Activated CD4-positive, alpha-beta memory T cell treated with anti-CD3 and anti-CD28 coated beads for 36 hours (primary cell): ENCODE measurements around the gene CBX7. TPM values are rescaled to one million over a fixed set of nuclear protein-coding genes. Genes with fewer than 3 reads are reported as not detected.
"Not testable (repeated sequence)": the region's sequence is repeated elsewhere in the genome, so short reads cannot be mapped to it uniquely, and the experiment has no call there.

Experiments
- CTCF ChIA-PET: fragments of 350-600 bp; sonication (Branson Sonifier 250); formaldehyde crosslinking; loops from one replicate; lab custom pipeline; 2021; ENCODE audit warnings: antibody characterized with exemption, inconsistent platforms; lab: Charles Lee
- POLR2A ChIA-PET: fragments of 350-600 bp; sonication (Branson Sonifier 250); formaldehyde crosslinking; loops from one replicate; lab custom pipeline; 2021; ENCODE audit warnings: antibody characterized with exemption; lab: Charles Lee
- DNase-seq: peaks from one replicate; pipeline ENCODE4 v3.0.0-alpha.2; 2020
- H3K27ac Mint-ChIP-seq: one replicate; pipeline ENCODE4 v1.8.0; 2021; ENCODE audit warnings: mixed read lengths
- H3K27me3 Mint-ChIP-seq: one replicate; pipeline ENCODE4 v1.8.0; 2021; ENCODE audit warnings: mixed read lengths
- H3K36me3 Mint-ChIP-seq: one replicate; pipeline ENCODE4 v1.8.0; 2021; ENCODE audit warnings: mixed read lengths
- H3K4me1 Mint-ChIP-seq: one replicate; pipeline ENCODE4 v1.8.0; 2021; ENCODE audit warnings: low read depth, mixed read lengths
- H3K4me3 Mint-ChIP-seq: one replicate; pipeline ENCODE4 v1.8.0; 2021; ENCODE audit warnings: mild to moderate bottlenecking, mixed read lengths
- H3K9me3 Mint-ChIP-seq: one replicate; pipeline ENCODE4 v1.8.0; 2021; ENCODE audit warnings: mixed read lengths
- intact Hi-C: fragments of 100-400 bp; cut with micrococcal nuclease; formaldehyde crosslinking; loops from one replicate; pipeline ENCODE4 v1.15.1; 2023
- total RNA-seq, 2 experiments: library from RNA; stranded (reverse); gene quantifications; one replicate each; pipeline ENCODE4 v1.2.3, GENCODE V29; 2021

CBX7 gene
- total RNA-seq, 2 experiments from 2014 or later = 35.7 to 37.7 TPM

GRCh38 chr22:39173050-39173706 is 20.7 kb upstream of the CBX7 start:
- ChIA-PET POLR2A (interaction anchor here (0.5 to 2.3 kb wide), 3 partner anchors 35 to 146 kb away, joined by 4 to 14 read pairs (median 7); partner anchors contain the start of gene RPL3), CTCF (interaction anchor here (0.8 to 5.1 kb wide), 5 partner anchors 21 to 146 kb away, joined by 3 to 98 read pairs (median 4); partner anchors contain the start of genes CBX7 and RPL3)
- no peak overlapping the region for H3K4me3 Mint-ChIP-seq
- intact Hi-C loops = loop anchor here (5.0 kb wide), 2 partner anchors 34 to 359 kb away; partner anchors contain the start of gene RPS19BP1
- H3K27me3 Mint-ChIP-seq = peaks cover 1% of the 10 kb centered on the region
- H3K4me1 Mint-ChIP-seq = peaks cover 49% of the 10 kb centered on the region
- H3K27ac Mint-ChIP-seq = peak overlapping the region; percentile 24
- DNase-seq = no peak
- H3K9me3 Mint-ChIP-seq = no peaks in the 10 kb centered on the region
- no peaks in the 10 kb centered on the region for H3K36me3 Mint-ChIP-seq

- H3K36me3 Mint-ChIP-seq, H3K9me3 Mint-ChIP-seq, H3K4me3 Mint-ChIP-seq, H3K27me3 Mint-ChIP-seq, DNase-seq: not testable (repeated sequence)
- ChIA-PET CTCF (interaction anchor here (0.8 to 5.1 kb wide), 6 partner anchors 21 to 302 kb away, joined by 3 to 98 read pairs (median 24); partner anchors contain the start of genes CBX7 and RPL3), POLR2A (interaction anchor here (2.6 kb wide), 1 partner anchor 146 kb away, joined by 18 read pairs; the partner anchor contains the start of gene RPL3)
- intact Hi-C loops = loop anchor here (5.0 kb wide), 2 partner anchors 35 to 360 kb away; partner anchors contain the start of gene RPS19BP1
- H3K27ac Mint-ChIP-seq = peak overlapping the region; percentile 24
- H3K4me1 Mint-ChIP-seq = peaks cover 42% of the 10 kb centered on the region
These were observed 20.0 kb upstream of the CBX7 start for GRCh38 chr22:39172265-39173049.

GRCh38 chr22:39171623-39172264 is 19.3 kb upstream of the CBX7 start:
- ChIA-PET POLR2A (interaction anchor here (0.6 to 2.6 kb wide), 4 partner anchors 135 to 147 kb away, joined by 3 to 18 read pairs (median 4); partner anchors contain the start of gene RPL3), CTCF (interaction anchor here (0.6 to 6.2 kb wide), 45 partner anchors 8 to 357 kb away, joined by 3 to 113 read pairs (median 5); partner anchors contain the start of genes CBX7 and RPL3)
- H3K27me3 Mint-ChIP-seq = peaks cover 1% of the 10 kb centered on the region
- no peak overlapping the region for H3K4me3 Mint-ChIP-seq
- DNase-seq = no peak
- no peaks in the 10 kb centered on the region for H3K9me3 Mint-ChIP-seq
- intact Hi-C loops = loop anchor here (1.0 to 5.0 kb wide), 3 partner anchors 36 to 361 kb away; partner anchors contain the start of gene RPS19BP1
- H3K27ac Mint-ChIP-seq = peak overlapping the region; percentile 42
- peaks cover 40% of the 10 kb centered on the region for H3K4me1 Mint-ChIP-seq
- no peaks in the 10 kb centered on the region for H3K36me3 Mint-ChIP-seq

- Mint-ChIP-seq H3K27me3 (peaks cover 1% of the 10 kb centered on the region), H3K27ac (peak overlapping the region; percentile 43), H3K9me3 (no peaks in the 10 kb centered on the region), H3K4me1 (peaks cover 40% of the 10 kb centered on the region), H3K36me3 (no peaks in the 10 kb centered on the region), H3K4me3 (peak overlapping the region; percentile 37)
- ChIA-PET CTCF (interaction anchor here (0.6 to 6.2 kb wide), 51 partner anchors 9 to 358 kb away, joined by 3 to 113 read pairs (median 4); partner anchors contain the start of genes CBX7 and RPL3), POLR2A (interaction anchor here (0.6 to 2.6 kb wide), 4 partner anchors 136 to 147 kb away, joined by 3 to 18 read pairs (median 4); partner anchors contain the start of gene RPL3)
- intact Hi-C loops = loop anchor here (1.0 to 5.0 kb wide), 4 partner anchors 36 to 361 kb away; partner anchors contain the start of gene RPS19BP1
- peak; percentile 91 for DNase-seq
These were observed 18.5 kb upstream of the CBX7 start for GRCh38 chr22:39170825-39171622.

- H3K9me3 Mint-ChIP-seq = no peaks in the 10 kb centered on the region
- H3K4me3 Mint-ChIP-seq = no peak overlapping the region
- no peaks in the 10 kb centered on the region for H3K36me3 Mint-ChIP-seq
- peaks cover 35% of the 10 kb centered on the region for H3K4me1 Mint-ChIP-seq
- intact Hi-C loops = loop anchor here (1.0 to 5.0 kb wide), 3 partner anchors 37 to 362 kb away; partner anchors contain the start of gene RPS19BP1
- no peak overlapping the region for H3K27ac Mint-ChIP-seq
- ChIA-PET POLR2A (interaction anchor here (1.1 to 2.6 kb wide), 2 partner anchors 141 to 148 kb away, joined by 4 to 18 read pairs; partner anchors contain the start of gene RPL3), CTCF (interaction anchor here (0.7 to 6.2 kb wide), 25 partner anchors 9 to 359 kb away, joined by 3 to 113 read pairs (median 4); partner anchors contain the start of gene RPL3)
- H3K27me3 Mint-ChIP-seq = peaks cover 1% of the 10 kb centered on the region
- no peak for DNase-seq
These were observed 17.5 kb upstream of the CBX7 start for GRCh38 chr22:39169797-39170466.

- Mint-ChIP-seq H3K36me3 (no peaks in the 10 kb centered on the region), H3K9me3 (no peaks in the 10 kb centered on the region), H3K4me3 (no peak overlapping the region), H3K27me3 (peaks cover 1% of the 10 kb centered on the region), H3K27ac (no peak overlapping the region), H3K4me1 (peaks cover 10% of the 10 kb centered on the region)
- POLR2A ChIA-PET = no interaction called here
- CTCF ChIA-PET = interaction anchor here (1.3 to 6.2 kb wide), 3 partner anchors 16 to 150 kb away, joined by 3 to 113 read pairs (median 6); no protein-coding TSS in a partner anchor
- no peak for DNase-seq
- intact Hi-C loops = no loop called here
These were observed 14.1 kb upstream of the CBX7 start for GRCh38 chr22:39166547-39166946.

- ChIA-PET POLR2A (interaction anchor here (0.7 kb wide), 1 partner anchor 229 kb away, joined by 3 read pairs; no protein-coding TSS in a partner anchor), CTCF (interaction anchor here (1.6 to 1.8 kb wide), 2 partner anchors 12 to 14 kb away, joined by 4 to 7 read pairs; no protein-coding TSS in a partner anchor)
- H3K27me3 Mint-ChIP-seq = peaks cover 13% of the 10 kb centered on the region
- H3K4me1 Mint-ChIP-seq, H3K36me3 Mint-ChIP-seq, intact Hi-C loops, DNase-seq, H3K4me3 Mint-ChIP-seq, H3K9me3 Mint-ChIP-seq, H3K27ac Mint-ChIP-seq: not testable (repeated sequence)
These were observed 3.6 kb upstream of the CBX7 start for GRCh38 chr22:39156093-39156492.

- no peak overlapping the region for H3K27ac Mint-ChIP-seq
- intact Hi-C loops = no loop called here
- DNase-seq = no peak
- H3K27me3 Mint-ChIP-seq = peaks cover 13% of the 10 kb centered on the region
- H3K4me1 Mint-ChIP-seq = peaks cover 16% of the 10 kb centered on the region
- H3K9me3 Mint-ChIP-seq = no peaks in the 10 kb centered on the region
- ChIA-PET POLR2A (interaction anchor here (1.2 kb wide), 1 partner anchor 165 kb away, joined by 3 read pairs; the partner anchor contains the start of gene RPL3), CTCF (interaction anchor here (1.1 to 1.8 kb wide), 2 partner anchors 15 to 74 kb away, joined by 3 to 7 read pairs; no protein-coding TSS in a partner anchor)
- no peaks in the 10 kb centered on the region for H3K36me3 Mint-ChIP-seq
- H3K4me3 Mint-ChIP-seq = no peak overlapping the region
These were observed 2.9 kb upstream of the CBX7 start for GRCh38 chr22:39155421-39155820.

GRCh38 chr22:39153220-39153717 is 789 bp upstream of the CBX7 start:
- DNase-seq = no peak
- intact Hi-C loops = no loop called here
- Mint-ChIP-seq H3K4me1 (peaks cover 37% of the 10 kb centered on the region), H3K27ac (peak overlapping the region; percentile 13), H3K4me3 (peak overlapping the region; percentile 80), H3K36me3 (no peaks in the 10 kb centered on the region), H3K27me3 (peaks cover 13% of the 10 kb centered on the region), H3K9me3 (no peaks in the 10 kb centered on the region)
- ChIA-PET CTCF (interaction anchor here (0.6 to 2.3 kb wide), 8 partner anchors 18 to 284 kb away, joined by 3 to 16 read pairs (median 4); no protein-coding TSS in a partner anchor), POLR2A (interaction anchor here (5.8 kb wide), 1 partner anchor 164 kb away, joined by 51 read pairs; the partner anchor contains the start of gene RPL3)
